ENCODE results near the gene RBM12.

DNA sequence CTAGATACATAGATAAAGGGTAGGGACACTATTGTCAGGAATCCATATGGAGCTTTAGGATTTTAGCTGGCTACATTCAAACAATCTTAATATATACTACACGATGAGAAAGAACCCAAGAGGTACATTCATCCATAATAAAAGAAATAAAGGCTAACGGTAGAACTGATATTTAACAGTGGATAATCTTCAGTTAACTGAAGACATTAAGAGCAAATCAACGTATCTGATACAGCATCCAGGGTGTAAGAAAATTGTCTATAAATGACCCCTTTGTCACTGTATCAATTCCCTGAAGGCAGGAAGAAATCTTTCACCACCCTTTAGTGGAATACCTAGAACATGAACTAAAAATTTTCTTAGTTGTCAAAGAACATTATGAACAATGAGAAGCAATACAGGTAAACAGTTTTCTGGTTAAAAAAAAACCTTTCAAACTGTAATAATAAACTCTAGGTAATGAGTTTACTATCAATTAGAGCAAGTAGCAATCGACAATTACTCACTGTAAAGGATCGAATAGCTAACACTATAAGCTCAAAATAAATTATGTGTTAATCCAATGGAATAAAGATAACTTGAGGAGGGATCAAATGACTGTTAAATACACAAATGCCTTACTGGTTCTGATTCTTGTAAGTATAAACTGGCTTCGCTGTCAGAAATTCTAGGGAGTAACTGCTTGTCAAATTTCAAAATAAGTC is 46.3 kb upstream of the RBM12 start:
- TF ChIP-seq EP300 (IDR thresholded peaks at IDR 0.05) (no peak), POLR2A (IDR thresholded peaks at IDR 0.05) (no peak)
- TF ChIP-seq, protein P1, sequence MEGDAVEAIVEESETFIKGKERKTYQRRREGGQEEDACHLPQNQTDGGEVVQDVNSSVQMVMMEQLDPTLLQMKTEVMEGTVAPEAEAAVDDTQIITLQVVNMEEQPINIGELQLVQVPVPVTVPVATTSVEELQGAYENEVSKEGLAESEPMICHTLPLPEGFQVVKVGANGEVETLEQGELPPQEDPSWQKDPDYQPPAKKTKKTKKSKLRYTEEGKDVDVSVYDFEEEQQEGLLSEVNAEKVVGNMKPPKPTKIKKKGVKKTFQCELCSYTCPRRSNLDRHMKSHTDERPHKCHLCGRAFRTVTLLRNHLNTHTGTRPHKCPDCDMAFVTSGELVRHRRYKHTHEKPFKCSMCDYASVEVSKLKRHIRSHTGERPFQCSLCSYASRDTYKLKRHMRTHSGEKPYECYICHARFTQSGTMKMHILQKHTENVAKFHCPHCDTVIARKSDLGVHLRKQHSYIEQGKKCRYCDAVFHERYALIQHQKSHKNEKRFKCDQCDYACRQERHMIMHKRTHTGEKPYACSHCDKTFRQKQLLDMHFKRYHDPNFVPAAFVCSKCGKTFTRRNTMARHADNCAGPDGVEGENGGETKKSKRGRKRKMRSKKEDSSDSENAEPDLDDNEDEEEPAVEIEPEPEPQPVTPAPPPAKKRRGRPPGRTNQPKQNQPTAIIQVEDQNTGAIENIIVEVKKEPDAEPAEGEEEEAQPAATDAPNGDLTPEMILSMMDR (IDR thresholded peaks at IDR 0.05) = no peak

Data from tibial nerve (tissue), 4 donors.